Nephron (organoid): ENCODE results near the gene TMCO4.

Experiments used
- H3K27ac Mint-ChIP-seq, 3 experiments: 2 replicates each; pipeline ENCODE4 v1.8.0; 2020; ENCODE audit warnings: mixed read lengths in 3 of 3, mild to moderate bottlenecking in 2 of 3, moderate library complexity in 1 of 3
- H3K27me3 Mint-ChIP-seq: 2 replicates; pipeline ENCODE4 v1.8.0; 2021; ENCODE audit warnings: low read depth, mild to moderate bottlenecking, moderate library complexity, mixed read lengths
- H3K36me3 Mint-ChIP-seq: 2 replicates; pipeline ENCODE4 v1.8.0; 2020; ENCODE audit warnings: low read depth, mixed read lengths
- H3K4me1 Mint-ChIP-seq: 2 replicates; pipeline ENCODE4 v1.8.0; 2020; ENCODE audit warnings: mixed read lengths
- H3K4me3 Mint-ChIP-seq, 3 experiments: 2 replicates each; pipeline ENCODE4 v1.8.0; 2020; ENCODE audit warnings: mild to moderate bottlenecking in 3 of 3, mixed read lengths in 3 of 3, moderate library complexity in 2 of 3
- H3K9me3 Mint-ChIP-seq: 2 replicates; pipeline ENCODE4 v1.8.0; 2020; ENCODE audit warnings: mixed read lengths
- CTCF ChIP-seq, 3 experiments: fragments of 200-600 bp; sonication (generic); IDR thresholded peaks; one replicate each; pipeline ENCODE4 v1.5.0; 2021; ENCODE audit warnings: antibody characterized with exemption in 3 of 3; ENCODE audit not compliant: unreplicated experiment in 3 of 3

TMCO4 gene

DNA sequence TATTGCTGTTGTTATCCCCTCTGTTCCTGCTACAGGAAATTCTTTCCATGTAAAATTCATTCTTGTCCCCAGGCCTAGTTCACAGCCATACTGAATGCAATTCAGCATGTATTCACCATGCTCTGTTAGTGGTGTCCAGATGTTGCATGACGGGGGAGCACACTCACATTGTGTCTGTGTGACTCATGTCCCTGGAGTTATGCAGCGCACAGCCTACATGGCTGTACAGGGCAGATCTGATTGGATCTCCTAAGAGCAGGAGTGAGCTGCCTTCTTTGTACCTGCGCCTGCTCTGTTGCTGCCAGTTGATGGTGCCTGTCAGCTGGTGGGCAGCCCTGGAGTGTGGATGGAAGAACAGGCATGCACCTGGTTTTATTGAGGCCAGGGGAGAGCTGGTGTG lies 117.5 kb downstream of the TMCO4 start:
- no peaks in the 10 kb centered on the region for H3K4me1 Mint-ChIP-seq

GRCh38 chr1:19680644-19681043 lies 119.1 kb downstream of the TMCO4 start:
- Mint-ChIP-seq H3K9me3 (no peaks in the 10 kb centered on the region), H3K27me3 (peaks cover 17% of the 10 kb centered on the region), H3K27ac (no peak overlapping the region), H3K4me1 (no peaks in the 10 kb centered on the region), H3K36me3 (no peaks in the 10 kb centered on the region), H3K4me3 (no peak overlapping the region)
- no peak for TF ChIP-seq CTCF (IDR thresholded peaks at IDR 0.05; ENCODE audit: unreplicated experiment in 3 of 3)

More for the DNA sequence above, 117.5 kb downstream of the TMCO4 start:
- Mint-ChIP-seq H3K9me3 (no peaks in the 10 kb centered on the region), H3K4me3 (no peak overlapping the region), H3K27ac (no peak overlapping the region), H3K27me3 (peaks cover 6% of the 10 kb centered on the region), H3K36me3 (no peaks in the 10 kb centered on the region)
- TF ChIP-seq CTCF (IDR thresholded peaks at IDR 0.05; ENCODE audit: unreplicated experiment in 3 of 3) = no peak

- Mint-ChIP-seq H3K27me3 (peaks cover 27% of the 10 kb centered on the region), H3K9me3 (no peaks in the 10 kb centered on the region), H3K36me3 (no peaks in the 10 kb centered on the region), H3K4me1 (no peaks in the 10 kb centered on the region), H3K27ac (no peak overlapping the region), H3K4me3 (no peak overlapping the region)
- no peak for TF ChIP-seq CTCF (IDR thresholded peaks at IDR 0.05; ENCODE audit: unreplicated experiment in 3 of 3)
These were observed 120.0 kb downstream of the TMCO4 start for GRCh38 chr1:19679691-19680090.

DNA sequence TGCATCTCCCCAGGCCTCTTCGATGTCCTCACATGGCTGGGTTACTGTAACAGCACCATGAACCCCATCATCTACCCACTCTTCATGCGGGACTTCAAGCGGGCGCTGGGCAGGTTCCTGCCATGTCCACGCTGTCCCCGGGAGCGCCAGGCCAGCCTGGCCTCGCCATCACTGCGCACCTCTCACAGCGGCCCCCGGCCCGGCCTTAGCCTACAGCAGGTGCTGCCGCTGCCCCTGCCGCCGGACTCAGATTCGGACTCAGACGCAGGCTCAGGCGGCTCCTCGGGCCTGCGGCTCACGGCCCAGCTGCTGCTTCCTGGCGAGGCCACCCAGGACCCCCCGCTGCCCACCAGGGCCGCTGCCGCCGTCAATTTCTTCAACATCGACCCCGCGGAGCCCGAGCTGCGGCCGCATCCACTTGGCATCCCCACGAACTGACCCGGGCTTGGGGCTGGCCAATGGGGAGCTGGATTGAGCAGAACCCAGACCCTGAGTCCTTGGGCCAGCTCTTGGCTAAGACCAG lies 120.7 kb downstream of the TMCO4 start:
- no peaks in the 10 kb centered on the region for H3K36me3 Mint-ChIP-seq
- no peaks in the 10 kb centered on the region for H3K9me3 Mint-ChIP-seq
- no peak overlapping the region for H3K27ac Mint-ChIP-seq
- H3K4me1 Mint-ChIP-seq = no peaks in the 10 kb centered on the region
- TF ChIP-seq CTCF (IDR thresholded peaks at IDR 0.05; ENCODE audit: unreplicated experiment in 3 of 3) = no peak
- H3K27me3 Mint-ChIP-seq = peaks cover 31% of the 10 kb centered on the region
- no peak overlapping the region for H3K4me3 Mint-ChIP-seq

GRCh38 chr1:19678493-19678892 lies 121.2 kb downstream of the TMCO4 start:
- Mint-ChIP-seq H3K4me1 (no peaks in the 10 kb centered on the region), H3K9me3 (no peaks in the 10 kb centered on the region), H3K27ac (no peak overlapping the region), H3K4me3 (no peak overlapping the region), H3K27me3 (peaks cover 31% of the 10 kb centered on the region), H3K36me3 (no peaks in the 10 kb centered on the region)
- no peak for TF ChIP-seq CTCF (IDR thresholded peaks at IDR 0.05; ENCODE audit: unreplicated experiment in 3 of 3)

DNA sequence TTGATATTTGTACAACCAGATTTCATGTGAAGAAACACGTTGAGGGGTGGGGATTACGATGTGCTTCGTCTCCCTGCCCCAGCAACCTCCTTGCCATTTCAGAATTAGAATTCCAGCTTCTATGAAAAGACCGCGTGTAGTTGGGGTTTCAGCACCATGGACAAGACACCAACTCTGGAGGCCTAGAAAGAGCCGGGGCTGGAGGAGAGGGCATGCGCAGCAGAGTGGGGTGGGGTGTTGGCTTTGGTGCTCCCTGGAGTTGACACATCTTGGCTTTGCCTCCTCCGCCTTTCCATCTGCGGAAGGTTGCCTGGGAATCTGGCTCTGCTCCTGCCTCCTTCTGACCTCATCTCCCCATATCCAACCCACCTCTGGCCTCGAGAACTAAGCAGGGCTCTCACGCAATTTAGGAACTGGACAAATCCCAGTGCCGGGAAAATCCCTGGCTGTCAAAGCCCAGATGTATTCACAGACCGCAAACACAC lies 123.2 kb downstream of the TMCO4 start:
- Mint-ChIP-seq H3K9me3 (no peaks in the 10 kb centered on the region), H3K27me3 (peaks cover 47% of the 10 kb centered on the region), H3K27ac (no peak overlapping the region), H3K36me3 (no peaks in the 10 kb centered on the region), H3K4me1 (no peaks in the 10 kb centered on the region), H3K4me3 (no peak overlapping the region)
- no peak for TF ChIP-seq CTCF (IDR thresholded peaks at IDR 0.05; ENCODE audit: unreplicated experiment in 3 of 3)
